GM18508 (cell line): Measurements from ENCODE around the gene TULP3.
"Not testable (repeated sequence)": the region's sequence is repeated elsewhere in the genome, so short reads cannot be mapped to it uniquely, and the experiment has no call there.

ENCODE experiments used
- ATAC-seq: cut with Tn5 transposase; IDR thresholded peaks from one replicate; pipeline ENCODE4 v1.9.1; 2021; ENCODE audit warnings: moderate number of reproducible peaks; ENCODE audit not compliant: insufficient read depth, unreplicated experiment

Gene TULP3

DNA sequence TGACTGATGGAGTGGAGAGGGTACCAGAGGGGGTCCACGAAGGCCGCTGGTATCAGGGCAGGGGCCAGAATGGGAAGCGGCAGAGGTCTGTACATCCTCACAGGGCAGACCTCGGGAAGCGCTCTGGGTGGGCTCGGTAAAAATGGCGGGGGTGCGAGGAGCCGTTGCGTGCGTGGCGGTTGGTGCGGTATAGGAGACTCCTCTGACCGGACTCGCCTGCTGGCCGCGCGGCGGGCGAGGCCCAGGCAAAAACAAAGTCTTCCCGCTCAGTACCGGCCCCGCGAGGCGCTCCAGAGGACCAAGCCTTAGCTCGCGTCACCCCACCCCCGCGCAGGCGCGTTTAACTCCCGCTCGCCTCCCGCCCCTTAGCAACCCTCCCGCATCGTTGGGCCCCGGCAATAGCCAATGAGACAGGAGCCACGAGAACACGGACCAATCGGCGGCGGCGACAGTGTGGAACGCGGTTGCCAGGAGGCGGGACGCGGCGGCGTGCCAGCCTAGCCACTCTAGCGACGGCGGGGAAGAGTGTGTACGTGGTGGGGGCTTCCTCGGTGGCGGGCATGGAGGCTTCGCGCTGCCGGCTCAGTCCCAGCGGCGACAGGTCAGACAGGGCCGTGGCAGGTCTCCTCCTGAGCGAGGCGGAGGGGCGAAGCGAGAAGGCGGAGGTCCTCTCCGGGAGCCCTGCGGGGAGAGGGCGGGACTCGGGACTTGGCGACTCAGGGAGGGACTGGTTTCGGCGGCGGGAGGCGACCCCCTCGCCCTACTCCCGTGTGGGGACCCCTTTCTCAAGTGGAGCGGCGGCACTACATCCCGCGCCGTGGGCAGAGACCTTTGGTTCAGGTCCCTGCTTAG, at the start of gene TULP3:
TSS of gene TULP3 (plus strand) at position 504 of the 852 bp plus-strand sequence. CDS start at position 561, 57 bp downstream.
- ATAC-seq = peak; percentile 92

GRCh38 chr12:2841056-2841650, 49.5 kb upstream of the TULP3 start:
- no peak for ATAC-seq

DNA sequence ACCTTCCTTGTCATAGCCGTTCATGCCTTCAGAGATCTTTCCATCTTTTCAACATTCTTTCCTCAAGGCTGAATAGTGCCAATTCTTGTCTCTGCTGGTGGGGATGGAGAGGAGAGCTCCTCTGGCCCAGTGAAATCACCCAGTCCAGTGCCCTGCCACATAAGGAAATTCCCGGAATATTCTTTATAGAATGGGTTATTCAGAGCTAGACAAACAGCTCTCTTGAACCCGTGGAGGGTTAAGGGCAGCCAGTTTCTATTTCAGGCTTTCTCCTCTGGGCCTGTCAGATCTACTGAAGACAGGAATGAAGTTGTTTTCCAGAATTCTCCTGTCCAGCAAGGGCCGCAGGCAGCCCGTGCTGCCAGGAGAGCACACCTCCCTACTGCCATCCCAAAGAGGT, 47.7 kb upstream of the TULP3 start:
- ATAC-seq = no peak

DNA sequence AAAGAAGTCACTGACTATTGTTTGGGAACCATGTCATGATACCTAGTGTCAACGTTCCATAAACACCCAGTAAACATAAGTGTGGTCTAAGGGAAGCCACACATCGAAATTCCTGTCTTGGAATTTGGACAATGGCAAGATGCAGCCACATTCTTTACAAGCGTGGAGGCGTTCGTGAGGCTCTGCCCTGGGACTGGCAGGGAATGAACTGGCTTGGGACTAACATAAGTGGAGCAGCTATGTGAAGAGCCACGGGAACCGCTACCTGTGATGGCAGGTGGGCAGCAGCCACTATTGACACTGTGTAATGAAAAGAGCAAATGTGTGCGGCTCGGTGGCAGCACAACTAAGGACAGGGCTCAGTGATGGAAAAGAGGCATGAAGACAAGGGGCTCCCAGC, 45.9 kb upstream of the TULP3 start:
- ATAC-seq = no peak

GRCh38 chr12:2845280-2845679, 45.4 kb upstream of the TULP3 start:
- ATAC-seq = no peak

DNA sequence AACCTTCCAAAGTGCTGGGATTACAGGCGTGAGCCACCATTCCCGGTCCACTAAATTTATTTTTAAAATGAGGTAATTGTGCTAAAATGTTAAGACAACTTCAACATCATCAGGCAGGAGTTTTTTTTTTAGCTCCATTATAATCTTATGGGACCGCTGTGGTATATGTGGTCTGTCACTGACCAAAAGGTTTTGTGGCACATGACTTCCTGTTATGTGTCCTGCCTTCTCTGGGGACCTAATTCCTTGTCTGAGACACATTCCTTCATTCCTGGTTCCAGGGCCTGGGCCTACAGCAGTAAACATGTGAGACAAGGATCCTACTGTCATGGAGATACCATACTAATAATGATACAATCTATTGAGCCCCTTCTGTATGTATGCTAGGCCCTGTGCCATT, 38.8 kb upstream of the TULP3 start:
- no peak for ATAC-seq

DNA sequence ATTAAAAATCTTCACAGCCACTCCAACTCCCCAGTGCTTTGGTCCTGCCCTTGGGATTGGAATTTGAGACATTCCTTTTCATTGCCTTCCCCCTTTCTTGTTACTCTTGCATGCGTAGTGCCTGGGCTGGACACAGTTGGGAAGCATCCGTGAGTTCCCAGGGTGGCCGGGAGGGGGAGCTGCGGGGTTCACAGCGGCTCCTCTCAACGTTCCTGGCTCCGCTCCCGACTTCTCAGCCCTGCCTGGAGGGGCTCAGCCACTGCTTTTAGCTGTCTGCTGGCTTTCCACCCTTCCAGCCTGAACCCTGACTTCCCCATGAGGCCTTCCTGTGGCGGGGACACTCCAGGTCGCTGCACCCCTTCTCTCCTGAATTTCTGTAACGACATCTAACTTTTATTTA, 37.1 kb upstream of the TULP3 start:
- ATAC-seq = no peak

DNA sequence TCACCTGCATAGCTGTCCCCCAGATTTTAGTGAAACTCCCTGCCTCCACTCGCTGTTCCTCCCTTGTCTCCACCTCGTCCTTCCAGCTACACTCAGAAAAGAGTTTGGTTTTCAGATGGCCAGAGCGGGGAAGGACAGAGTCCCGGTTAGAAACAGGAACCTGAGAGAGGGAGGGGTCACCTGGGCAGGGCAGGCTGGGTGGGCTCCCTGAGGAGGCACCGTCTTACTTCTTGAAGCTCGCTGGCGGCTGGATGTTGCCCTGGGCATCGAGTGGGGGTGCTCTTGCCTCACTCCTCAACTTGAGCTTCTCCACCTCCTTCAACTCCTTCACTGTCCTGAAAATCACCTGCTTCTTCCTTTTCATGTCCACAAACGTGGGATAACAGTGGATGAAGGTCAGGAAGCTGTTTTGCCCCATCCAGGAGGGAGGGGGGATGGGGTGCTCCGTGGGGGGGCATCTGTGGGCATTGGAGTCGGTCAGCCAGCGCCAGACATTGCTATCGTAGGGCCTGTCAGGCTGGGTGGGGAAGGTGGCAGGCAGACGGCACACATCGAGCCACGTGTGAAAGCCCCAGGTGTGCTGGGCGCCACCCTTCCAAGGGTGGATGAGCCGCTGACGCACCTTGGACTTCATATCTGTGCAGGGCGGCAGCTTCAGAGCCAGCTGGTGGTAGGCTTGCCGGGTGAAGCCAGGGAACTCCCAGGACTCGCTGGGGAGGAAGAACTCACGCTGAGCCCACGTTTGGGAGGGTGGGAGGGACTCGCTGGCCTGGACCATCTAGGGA, 35.8 kb upstream of the TULP3 start:
- no peak for ATAC-seq

DNA sequence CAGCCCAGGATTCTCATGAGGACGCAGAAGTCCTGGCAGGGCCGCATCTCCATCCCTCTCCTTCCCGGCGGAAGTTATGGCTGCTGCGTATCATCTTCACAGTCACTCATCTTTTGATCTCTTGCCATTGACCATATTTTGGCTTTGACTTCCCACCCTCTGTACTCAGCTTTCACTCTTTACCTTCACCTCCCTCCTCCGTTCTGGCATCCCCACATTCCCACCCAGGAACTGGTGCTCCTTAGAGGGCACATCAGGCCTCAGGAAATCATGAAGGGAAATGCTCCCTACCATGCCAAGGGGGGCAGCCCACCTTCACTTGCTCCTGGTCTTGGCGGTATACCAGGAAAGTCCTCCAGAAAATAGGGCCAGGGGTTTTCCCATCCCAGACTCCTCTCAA, 35.1 kb upstream of the TULP3 start:
- ATAC-seq = no peak

DNA sequence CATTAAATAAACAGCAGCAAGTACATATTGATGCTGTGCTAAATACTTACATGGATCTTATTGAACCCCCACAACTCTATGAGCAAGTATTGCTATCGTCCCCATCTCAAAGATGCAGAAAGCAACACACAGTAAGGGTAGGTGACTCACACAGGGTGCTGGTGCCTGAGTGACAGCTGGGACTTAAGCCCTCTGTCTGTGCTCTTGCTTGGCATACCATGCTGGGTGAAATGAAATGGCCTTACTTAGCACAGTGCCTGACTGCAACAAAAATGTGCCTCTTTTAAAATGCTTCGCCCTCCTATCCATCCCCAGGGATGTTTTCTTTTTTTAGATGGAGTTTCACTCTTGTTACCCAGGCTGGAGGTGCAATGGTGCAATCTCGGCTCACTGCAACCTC, 34.6 kb upstream of the TULP3 start:
- no peak for ATAC-seq

DNA sequence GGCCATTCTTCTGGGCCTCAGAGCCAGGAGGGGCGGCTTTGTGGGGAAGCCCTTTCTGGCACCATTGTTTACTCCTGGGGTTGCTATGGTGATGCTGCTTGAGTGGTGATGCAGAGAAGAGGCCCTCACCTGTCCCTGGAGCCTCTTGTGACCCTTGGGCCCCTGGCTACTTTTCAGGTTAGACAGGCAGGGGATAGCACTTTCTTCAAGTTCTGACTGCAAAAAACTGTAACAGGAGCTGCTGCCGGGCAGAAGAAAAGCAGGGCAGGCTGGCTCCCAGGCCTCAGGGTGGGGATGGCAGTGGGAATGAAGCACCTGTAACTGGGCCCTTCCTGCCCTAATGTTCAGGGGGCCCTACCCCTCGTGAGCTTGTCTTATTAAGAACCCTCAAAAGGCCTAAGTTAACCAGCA, 33.7 kb upstream of the TULP3 start, which contains the start of gene TEX52:
TSS of gene TEX52 (minus strand) at position 19 of the 411 bp plus-strand sequence. CDS start at position 6, 13 bp downstream.
- ATAC-seq = no peak

DNA sequence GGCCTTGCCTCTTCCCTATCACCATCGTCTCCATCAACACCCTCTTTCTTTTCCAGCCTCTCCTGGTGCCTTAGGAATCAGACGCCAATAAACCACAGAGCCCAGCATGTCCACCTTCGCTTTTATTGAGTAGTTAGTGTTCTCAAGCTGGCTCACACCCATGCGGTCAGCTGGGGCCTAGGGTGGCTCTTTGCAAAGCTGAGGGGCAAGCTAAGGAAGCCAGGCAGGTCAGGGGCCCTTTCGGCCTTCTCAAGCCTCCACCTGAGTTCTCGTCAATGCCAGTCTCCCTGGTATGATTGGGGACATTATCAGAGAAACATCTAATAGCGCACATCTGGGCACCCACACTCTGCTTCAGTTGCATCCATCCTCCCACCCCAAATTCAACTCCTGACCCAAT, 33.1 kb upstream of the TULP3 start:
- no peak for ATAC-seq

DNA sequence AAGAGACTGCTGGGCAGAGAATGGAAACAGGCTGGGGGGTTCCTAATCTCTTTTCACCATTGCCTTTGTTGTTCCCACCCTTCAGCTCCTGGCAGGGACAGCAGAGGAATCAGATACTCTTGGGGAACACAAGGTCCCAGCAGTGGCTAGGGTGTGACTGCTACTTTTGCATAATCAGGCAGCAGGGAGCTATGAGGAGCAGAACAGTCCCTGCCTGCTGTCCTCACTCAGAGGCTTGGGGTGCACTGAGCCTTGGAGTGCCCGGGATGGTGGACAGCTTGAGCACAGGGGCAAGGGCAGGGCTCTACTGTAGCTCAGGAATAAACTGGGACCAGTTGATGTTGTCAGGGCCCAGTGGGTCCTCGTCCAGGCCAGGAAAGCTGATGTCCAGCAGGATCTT, 32.4 kb upstream of the TULP3 start:
- no peak for ATAC-seq

GRCh38 chr12:2858944-2859421, 31.7 kb upstream of the TULP3 start:
- no peak for ATAC-seq

- no peak for ATAC-seq
Measured at GRCh38 chr12:2860170-2860569, 30.5 kb upstream of the TULP3 start.

- no peak for ATAC-seq
Measured at GRCh38 chr12:2862876-2863275, 27.8 kb upstream of the TULP3 start.

DNA sequence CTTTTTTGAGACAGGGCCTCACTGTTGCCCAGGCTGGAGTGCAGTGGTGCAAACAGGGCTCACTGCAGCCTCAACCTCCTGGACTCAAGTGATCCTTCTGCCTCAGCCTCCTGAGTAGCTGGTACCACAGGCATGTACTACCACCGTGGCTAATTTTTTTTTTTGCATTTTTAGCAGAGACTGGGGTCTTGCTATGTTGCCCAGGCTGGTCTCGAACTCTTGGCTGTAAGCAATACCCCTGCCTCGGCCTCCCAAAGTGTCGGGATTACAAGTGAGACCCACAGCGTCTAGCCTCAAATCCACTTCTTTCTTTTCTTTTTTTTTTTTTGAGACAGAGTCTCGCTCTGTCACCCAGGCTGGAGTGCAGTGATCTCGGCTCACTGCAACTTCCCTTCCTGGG, 27.3 kb upstream of the TULP3 start:
- not testable (repeated sequence) for ATAC-seq

DNA sequence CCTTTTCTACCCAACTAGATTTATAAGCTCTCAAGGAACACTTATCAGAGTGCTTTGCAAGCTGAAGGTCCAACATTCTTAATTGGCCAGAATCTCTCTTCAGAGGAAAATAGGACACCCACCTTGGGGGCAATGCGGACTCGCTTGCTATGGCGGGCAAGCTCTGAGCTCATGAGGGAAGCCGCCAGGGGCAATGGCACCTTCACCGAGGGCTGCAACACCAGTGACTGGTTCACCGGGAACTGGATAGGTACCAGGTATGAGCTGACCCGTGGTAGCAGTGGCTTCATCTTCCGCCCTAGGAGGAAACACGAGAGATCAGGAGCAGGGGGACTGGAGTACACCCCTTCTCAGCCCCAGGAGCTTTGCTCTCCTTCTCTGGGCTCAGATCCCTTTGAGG, 26.5 kb upstream of the TULP3 start:
- ATAC-seq = no peak

- ATAC-seq = not testable (repeated sequence)
Measured at GRCh38 chr12:2868986-2869632, 21.6 kb upstream of the TULP3 start.

DNA sequence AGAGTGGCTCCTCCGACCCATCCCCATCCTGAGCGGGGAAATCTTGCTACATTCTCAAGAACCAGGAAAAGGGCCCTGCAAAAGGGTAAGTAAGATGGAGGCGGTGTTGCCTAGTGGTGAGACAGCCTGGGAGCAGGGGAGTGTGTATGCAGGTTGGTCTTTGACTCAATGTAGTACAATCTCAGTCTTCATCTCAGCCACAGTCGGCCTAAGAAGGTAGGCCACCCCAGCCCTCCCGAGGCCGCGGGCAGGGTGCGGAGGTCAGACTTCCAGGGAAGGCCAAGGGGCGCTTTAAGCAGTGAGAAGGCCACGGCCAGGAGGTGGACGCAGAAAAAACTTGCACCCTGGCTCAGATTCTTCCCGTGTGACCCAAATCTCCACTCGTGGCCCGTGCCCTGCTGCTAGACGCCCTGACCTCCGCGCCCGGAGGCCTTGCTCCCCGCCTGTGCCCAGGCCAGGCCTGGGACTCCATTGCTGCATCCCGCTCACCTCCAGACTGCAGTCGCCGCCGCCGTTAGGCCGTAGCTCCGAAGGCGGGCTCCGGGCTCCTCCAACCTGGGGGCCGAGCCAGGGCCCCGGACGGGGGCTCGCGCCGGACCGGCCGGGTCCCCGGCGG, 14.2 kb upstream of the TULP3 start:
- no peak for ATAC-seq
